GM18861 (cell line): ENCODE results near the gene CACNA1I.

ENCODE experiments used
- ATAC-seq: cut with Tn5 transposase; IDR thresholded peaks from one replicate; pipeline ENCODE4 v1.9.1; 2021; ENCODE audit not compliant: unreplicated experiment

The CACNA1I gene

DNA sequence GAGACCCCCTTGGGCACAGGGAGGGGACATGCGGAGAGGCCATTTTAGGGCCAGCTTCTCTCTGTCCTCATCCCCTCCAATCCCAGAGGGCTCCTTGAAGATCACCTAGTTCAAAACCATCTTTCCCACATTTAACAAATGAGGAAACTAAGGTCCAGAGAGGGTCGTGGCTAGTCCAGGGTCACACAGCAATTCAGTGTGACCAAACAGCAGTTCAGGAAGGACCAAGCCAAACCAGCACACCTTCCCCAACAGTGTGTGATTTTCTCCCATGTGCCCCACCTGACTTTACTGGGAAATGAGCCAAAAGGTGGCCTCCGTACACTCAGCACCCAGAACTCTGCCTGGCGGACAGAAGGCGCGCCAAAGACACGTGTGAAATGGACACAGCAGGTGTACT, 51.3 kb downstream of the CACNA1I start:
- ATAC-seq = no peak

DNA sequence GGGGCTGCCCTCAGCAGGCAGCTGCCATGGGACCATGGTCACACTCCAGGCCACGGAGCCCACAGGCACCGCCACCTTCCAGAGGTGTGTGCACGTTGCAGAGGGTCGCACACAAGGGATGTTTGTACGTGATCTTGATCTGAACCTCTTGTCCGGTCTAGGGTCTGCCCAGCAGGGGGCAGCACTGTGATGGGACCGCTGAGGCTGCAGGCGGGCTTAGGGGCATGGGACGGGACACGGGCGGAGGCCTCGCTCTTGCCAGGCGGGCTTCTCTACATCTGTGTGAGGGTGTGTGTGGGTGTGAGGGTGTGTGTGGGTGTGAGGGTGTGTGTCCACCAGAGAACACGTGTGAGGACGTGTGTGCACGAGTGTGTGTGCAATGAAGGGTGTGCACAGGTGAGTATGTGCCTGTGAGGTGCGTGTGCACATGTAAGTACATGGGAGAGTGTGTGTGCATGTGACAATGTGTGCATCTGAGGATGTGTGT, 52.4 kb downstream of the CACNA1I start:
- no peak for ATAC-seq

DNA sequence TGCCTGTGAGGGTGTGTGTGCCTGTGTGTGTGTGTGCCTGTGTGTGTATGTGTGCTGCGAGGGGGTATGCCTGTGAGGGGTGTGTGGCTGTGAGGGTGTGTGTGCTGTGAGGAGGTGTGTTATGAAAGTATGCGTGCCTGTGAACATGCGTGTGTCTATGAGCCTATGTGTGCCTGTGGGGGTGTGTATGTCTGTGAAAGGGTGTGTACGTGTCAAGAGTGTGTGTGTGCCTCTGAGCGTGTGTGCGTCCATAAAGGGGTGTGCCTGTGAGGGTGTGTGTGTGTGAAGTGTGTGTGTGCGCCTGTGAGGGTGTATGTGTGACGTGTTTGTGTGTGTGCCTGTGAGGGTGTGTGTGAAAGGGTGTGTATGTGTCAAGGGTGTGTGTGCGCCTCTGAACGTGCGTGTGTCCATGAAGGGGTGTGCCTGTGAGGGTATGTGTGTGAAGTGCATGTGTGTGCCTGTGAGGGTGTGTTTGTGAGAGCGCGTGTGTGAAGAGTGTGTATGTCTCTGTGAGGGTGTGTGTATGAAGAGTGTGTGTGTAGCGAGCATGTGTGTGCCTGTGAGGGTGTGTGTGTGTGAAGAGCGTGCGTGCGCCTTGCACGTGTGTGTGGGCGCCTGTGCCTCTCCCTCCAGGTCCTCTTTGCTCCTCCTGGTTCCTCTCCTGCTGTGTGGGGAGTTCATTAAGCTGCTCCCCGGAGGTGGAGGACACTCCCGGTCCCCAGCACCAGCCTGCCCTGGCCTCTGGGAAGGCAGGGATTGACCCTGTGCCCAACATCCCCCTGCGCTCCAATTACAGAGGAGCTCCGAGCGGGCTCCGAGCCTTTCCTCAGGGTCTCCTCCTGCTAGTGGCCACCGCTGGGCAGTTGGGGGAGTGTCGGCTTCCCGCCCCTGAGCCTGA, 53.3 kb downstream of the CACNA1I start:
- ATAC-seq = no peak

DNA sequence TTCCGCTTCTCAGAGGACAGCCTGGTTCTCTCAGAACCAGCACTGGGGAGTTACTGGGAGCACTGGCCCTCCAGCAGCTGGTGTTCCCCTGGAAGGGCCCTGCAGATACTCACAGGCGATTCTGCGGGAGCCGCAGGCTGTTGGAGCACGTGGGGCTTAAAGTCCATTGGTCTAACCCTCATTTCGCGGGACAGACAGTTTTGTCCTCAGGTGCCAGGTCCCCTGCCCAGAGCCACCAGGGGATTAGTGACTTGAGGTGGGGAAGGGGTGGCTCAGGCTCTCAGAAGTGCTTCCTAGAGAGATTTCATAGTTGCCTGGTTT, 53.9 kb downstream of the CACNA1I start:
- ATAC-seq = no peak

DNA sequence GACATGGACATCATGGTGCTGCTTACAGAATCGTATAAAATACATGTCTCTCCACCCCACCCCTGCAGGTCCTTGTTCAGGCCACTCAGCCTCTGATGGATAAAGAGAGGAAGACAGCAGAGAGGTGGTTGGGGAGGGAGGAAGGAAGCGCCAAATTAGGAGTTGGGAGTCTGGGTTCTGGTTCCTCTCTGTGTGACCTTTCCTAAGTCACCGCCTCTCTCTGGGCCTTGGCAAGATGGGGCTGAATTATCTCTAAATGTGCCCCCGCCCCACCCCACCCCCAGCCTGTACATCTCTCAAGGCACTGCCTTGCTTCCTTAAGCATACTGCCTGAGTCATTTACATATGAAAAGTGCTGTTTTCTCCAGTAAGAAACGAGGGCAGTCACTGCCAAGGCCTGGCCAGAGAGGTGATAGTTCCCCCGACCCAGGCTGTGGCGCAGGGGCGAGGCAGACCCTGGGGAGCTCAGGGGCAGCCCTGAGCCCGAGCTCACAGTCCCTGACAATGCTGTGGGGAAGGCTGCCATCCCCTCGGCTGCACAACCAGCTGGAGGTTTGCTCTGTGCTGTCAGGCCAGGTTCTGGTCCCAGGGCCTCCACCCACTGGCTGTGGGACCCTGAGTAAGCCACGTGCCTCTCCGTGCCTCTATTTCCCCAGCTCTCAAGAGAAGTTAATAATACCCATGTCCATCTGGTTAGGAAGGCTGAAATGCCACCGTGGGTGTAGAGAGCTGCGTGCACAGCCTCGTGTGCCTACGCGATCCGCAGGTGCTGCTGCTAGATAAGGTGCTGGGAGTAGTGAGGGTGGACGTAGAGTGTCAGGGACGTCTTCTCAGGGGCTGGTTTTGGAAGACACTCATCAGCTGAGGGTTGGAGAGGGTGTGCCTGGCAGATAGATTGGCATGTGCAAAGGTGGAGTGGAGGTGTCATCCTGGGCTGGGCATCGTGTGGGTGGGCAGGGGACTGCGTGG, 55.3 kb downstream of the CACNA1I start:
- ATAC-seq = no peak

DNA sequence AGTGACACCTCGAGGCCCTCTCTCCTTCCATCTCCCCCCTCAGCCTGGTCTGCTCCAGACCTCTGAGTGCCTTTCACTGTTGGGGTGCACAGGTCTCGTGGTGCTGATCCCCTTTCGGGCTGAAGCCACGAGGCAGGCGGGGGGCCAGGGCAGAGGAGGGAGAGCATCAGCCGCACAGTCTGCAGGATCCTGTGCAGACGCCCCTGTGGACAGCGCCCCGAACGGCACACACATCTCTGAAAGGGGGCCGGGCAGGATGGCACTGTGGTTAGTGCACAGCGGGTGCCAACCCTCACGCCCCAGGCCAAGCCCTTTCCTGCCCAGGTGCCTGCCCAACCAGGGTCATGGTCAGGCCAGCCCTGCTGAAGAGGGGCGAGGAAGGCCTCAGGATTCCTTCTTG, 56.7 kb downstream of the CACNA1I start:
- no peak for ATAC-seq

DNA sequence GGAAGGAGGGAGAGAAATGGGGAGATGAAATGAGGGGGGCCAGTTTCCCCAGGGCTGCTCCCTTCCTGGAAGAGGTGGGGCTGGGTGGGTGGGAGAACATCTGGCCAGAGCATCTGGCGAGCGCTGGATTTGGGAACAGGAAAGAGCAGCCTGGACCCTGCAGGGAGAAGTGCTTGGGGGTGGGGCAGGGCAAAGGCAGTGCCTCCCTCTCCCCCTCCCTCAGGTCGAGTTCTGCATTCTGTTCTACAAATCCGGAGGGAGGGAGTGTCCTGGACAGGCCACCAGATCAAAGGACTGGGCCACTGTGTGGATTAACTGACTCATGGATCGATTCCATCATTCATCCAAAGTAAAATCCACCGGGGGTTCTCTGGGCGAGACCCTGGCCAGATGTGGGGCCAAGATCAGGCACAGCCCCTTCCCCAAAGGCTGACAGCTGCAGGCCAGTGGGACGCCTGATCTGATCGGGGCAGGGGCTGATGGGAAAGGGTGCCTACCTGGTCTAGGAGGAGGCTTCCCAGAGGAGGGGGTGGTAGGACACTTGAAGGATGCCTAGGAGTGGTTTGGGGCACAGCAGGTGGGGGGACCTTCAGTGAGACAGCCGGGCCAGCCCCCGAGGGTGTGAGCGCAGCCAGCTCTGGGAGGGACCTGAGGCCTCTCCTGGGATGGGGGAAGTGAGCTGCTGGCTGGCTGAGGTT, 57.5 kb downstream of the CACNA1I start:
- ATAC-seq = no peak

DNA sequence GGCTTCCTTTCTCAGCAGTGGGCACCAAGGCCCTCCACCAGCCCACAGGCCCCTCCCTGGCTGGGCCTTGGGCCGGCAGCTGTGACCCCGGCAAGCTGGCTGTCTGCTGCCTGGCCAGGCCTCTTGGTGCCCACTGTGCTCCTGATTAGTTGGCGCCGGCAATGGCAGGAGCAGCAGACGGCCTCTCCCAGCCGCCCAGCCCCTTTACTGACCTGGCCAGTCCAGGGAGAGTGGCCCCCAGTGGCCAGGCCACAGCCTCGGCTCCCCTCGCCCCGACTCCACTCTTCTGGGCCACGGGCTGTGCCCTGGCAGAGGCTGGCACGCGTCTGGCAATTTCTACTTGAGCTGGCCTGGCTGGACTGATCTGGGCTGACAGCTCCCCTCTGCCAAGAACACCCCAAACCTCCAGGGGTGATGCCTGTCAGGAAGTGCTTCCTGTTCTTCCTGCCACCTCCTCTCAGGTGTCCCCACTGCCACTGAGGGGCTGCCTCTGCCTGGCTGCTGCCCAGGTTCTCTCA, 58.1 kb downstream of the CACNA1I start:
- no peak for ATAC-seq

DNA sequence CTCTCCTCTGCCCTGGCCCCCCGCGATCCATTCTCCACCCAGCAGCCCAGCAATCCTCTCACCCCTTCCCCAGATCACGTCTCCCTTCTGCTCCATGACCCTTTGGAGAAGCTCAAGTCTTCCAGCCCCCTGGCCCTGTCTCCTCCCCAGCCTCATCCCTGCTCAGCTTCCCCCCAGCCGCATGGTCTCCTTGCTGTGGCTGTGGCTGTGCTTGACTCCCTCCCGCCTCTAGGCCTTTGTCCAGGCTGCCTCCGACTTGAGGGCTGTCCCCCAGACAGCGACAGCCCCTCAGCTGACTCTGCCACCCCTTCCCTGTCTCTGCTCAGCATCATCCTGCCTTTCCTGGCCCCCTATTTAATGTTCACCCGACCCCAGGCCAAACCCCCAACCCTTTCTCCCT, 59.3 kb downstream of the CACNA1I start:
- ATAC-seq = no peak

DNA sequence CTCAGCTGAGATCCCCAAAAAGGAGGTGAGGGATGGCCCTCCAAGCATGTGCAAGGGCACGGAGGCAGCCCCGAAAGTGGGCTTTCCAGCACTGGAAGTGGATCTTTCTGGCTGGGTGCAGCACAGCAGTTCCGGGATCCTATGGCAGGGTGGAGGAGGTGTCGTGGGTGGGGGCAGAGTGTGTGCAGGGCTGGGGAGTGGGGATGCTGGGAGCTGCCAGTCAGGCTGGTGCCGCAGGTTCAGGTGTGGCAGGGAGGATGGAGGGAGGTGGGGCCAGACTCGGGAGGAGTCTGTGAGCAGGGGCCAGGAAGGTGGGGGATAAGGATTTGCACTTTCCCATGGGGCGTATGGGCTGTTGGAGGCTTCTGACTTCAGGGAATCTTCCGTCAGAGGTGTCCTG, 60.2 kb downstream of the CACNA1I start:
- no peak for ATAC-seq

DNA sequence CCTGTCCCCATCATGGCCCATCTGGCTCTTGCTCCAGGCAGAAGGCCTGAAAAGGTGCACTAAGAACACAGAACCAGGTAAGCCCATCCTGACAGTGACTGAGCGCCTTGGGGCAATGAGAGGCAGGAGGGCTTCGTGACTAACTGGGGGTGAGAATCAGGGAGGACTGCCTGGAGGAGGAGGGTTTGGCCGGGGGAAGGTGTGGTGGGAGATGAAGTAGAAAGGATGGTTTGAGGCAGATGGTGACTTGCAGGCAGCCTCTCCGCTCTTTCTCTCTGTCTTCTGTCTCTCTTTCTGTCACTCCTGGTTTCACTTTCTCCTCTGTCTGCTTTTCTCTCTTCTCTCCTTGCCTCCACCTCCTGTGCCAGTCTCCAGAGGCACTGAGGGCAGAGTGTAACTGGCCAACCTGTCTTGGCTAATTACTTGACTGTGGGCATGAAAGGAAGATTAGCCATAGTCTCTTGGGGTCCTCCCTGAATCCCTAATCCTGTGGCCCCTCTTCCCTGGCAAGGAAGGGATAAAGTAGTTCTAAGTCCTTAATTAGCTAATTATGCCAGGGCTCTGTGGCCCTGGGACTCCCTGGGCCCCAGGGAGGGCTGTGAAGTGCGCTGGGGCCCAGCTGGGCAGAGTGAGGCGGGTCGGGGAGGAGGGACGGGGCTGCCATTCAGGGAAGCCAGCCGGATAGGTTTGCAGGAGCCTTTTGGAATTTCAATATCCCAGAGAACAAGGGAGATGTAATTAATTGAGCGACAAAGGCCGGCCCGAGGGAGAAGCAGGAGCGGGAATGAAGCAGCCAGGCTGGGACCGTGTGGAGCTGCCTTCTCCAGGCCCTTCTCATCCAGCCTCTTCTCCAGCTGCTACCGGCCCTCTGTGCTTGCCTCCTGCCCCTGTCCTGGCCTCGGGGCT, 61.1 kb downstream of the CACNA1I start:
- no peak for ATAC-seq

DNA sequence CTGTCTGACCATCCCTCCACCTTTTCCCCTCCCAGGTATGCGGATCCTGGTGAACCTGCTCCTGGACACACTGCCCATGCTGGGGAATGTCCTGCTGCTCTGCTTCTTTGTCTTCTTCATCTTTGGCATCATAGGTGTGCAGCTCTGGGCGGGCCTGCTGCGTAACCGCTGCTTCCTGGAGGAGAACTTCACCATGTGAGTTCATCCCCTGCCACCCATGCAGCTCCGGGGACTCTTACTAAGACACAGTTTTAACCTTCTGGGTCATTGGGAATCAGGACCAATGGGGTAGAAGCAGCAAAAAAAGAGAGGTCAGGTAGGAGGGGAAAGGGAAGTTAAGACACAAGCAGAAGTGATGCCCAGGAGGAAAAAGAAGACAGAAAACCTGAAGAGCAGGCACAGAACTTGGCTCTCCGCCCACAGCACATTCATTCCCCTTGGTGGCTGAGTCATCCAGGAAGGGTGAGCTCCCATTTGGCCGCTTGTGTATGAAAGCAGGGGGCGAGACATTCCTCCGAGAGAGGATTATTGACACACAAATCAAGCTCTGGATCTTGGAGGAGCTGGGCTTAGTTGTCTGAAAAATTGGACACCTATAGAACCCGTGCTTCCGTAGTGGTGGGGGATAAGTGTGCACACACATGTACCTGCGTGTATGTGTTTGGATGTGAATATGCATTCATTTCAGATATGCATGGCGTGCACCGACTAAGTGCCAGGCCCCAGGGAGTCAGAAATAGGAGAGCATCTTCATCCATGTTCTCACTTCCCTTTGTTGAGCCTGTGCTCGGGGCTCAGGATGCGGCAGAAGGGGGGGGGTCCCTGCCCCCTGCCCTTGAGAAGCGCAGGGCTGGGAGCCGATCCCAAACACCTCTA, 64.2 kb downstream of the CACNA1I start:
- ATAC-seq = no peak

DNA sequence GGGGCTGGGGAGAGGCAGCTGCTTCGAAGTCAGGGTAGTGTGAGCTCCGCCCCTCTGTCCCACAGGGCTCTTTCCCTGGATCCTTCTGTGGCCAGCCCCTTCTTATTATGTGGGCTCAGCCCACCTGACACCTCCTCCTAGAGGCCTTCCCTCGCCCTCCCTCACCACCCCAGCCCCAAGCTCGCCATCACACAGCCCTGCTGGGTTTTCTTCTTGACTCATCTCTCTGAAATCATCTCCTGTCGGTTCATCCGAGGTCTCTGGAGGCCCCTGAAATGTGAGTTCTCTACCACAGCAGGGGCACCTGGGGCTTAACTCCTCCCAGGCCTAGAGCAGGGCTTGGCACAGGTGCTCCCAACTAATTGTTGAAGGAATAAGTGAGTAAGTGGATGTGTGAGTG, 65.2 kb downstream of the CACNA1I start:
- no peak for ATAC-seq

DNA sequence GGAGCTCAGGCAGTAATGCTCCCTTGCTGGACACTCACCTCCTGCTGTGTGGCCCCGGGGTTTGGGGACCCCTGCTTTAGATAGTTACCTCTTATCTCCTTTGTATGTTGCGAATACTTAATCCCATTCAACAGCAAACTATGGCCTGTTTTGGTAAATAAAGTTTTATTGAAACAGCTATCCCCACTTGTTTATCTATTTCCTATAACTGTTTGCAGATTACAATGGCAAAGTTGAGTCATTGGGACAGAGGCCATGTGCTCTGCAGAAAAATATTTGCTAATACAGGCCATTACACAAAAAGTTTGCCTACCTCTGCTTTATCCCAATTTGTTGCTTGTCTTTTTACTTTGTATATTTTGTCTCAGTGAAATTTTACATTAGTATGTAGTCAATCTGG, 68.4 kb downstream of the CACNA1I start:
- no peak for ATAC-seq

DNA sequence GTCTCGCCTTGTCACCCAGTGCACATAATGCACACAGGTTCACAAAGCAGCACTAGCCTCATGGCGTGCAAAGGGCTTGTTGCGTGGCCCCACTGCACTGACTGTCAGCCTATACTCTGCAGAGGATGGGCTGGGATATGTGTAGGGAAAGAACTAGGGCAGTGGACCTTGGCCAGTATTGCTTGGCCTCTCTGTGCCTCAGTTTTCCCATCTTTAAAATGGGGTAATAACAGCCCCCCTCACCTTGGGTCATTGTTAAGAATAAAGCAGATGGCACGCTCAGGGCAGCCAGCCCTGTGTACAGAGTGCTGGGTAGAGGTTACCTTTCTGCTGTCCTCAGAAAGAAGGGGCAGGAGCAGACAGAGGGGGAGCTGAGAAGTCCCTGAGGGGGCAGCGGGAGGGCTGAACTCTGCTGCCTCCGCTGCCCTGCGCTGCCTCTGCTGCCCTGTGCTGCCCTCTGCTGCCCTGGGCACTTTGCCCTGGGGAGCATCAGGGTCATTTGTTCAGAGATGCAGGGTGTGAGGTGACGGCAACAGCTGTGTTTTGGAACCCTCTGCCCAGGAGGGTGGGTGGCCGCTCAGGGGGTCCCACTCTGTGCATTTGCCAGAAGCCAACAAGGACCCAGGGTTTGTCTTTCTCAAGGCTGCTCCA, 71.2 kb downstream of the CACNA1I start:
- ATAC-seq = no peak

DNA sequence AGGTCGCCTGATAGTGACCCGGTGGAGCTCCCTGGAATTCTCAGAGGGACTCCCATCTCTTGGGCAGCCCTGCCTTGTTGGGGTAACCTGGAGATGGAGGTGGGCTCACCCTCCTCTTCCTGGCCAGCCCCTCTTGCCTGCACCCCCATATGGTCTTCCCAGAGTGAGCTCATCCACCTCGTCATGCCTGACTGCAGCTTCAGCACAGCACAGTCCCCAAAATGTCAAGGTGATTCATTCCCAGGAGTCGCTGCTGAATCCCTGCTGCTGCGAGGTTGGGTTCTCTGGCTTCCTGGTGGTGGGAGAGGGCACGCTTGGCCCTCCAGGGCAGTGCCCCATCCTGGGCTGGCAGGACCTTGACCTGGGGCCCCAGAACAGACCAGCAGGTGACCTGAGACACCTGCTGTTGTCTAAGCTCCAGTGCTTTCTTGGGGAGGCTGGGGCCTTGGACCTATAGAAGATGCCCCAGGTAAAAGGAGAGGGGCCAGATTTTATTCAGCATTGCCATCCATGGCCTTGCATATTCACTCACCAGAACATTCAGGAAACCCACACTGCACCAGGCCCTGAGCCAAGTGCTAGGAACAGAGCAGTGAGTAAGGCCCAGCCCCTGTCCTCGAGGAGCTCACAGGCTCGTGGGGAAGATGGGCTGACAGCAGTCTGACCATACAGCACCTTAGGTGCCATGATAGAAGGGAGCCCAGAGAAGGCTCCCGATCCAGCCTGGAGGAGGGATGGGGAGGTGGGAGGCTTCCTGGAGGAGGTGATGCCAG, 72.9 kb downstream of the CACNA1I start:
- ATAC-seq = no peak

DNA sequence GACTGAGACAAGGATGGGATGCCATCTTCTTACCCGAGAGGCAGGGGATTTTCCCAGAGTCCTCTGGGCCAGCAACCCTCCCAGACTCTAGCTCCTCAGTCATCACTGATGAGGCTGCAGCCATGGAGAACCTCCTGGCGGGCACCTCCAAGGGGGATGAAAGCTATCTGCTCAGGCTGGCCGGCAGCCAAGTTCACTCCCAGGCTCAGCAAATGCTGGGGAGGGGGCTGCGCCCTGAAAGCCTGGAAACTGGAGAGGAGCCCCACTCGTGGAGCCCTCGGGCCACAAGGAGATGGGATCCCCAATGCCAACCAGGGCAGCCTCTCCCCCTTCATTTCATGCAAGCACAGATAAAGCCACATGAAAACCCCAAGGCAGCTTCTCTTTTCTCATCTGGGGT, 75.0 kb downstream of the CACNA1I start:
- ATAC-seq = no peak
